ENCODE results near the gene PILRB. TPM values are rescaled to one million over a fixed set of nuclear protein-coding genes. Genes with fewer than 3 reads are reported as not detected.

The PILRB gene
- total RNA-seq, 1 experiment from 2014 or later: 60.2 TPM

- ChIA-PET POLR2A (no interaction called here), RAD21 (ENCODE audit: low non-redundant PET in 1 of 2, low total read pairs in 2 of 2, uncharacterized antibody in 2 of 2, unreplicated experiment in 2 of 2) (no interaction called here), CTCF (no interaction called here)
- Histone ChIP-seq H3K36me3 (ENCODE audit: control insufficient read depth in 1 of 2, insufficient read depth in 2 of 2, low read length in 2 of 2) (0 out of 4 replicates have a peak, but pooled peaks cover 0 to 2% of the 10 kb centered on the region in 2 experiments), H3K9me2 (ENCODE audit: insufficient read depth) (no peaks in the 10 kb centered on the region), H3K79me2 (ENCODE audit: insufficient read depth, low read length) (no peaks in the 10 kb centered on the region), H2AFZ (ENCODE audit: low read depth, low read length, poor library complexity, severe bottlenecking) (no peak overlapping the region), H3K4me3 (replicated peaks in 1 of 2; ENCODE audit: low read depth in 1 of 2, low read length in 2 of 2) (no peak overlapping the region), H3K27ac (ENCODE audit: low read depth, low read length) (no peak overlapping the region), H3K9me3 (ENCODE audit: control insufficient read depth in 1 of 2, insufficient read depth in 1 of 2, low read depth in 1 of 2, low read length in 2 of 2) (no peaks in the 10 kb centered on the region), H3K4me2 (ENCODE audit: low read length) (no peak overlapping the region), H3K4me1 (ENCODE audit: control insufficient read depth in 1 of 2, insufficient read depth in 2 of 2, low read length in 2 of 2) (no peaks in the 10 kb centered on the region), H4K20me1 (ENCODE audit: insufficient read depth) (no peaks in the 10 kb centered on the region), H3K27me3 (ENCODE audit: insufficient read depth, low read length) (no peaks in the 10 kb centered on the region), H3K9ac (ENCODE audit: low read length) (no peak overlapping the region)
- DNase-seq (ENCODE audit: low read depth, low spot score): no peak
- no peak for ATAC-seq
- TF ChIP-seq POLR2AphosphoS5 (IDR thresholded peaks at IDR 0.05; ENCODE audit: low read depth, low read length) (no peak), EZH2phosphoT487 (IDR thresholded peaks at IDR 0.05; ENCODE audit: borderline replicate concordance) (no peak), JUND (IDR thresholded peaks at IDR 0.05) (no peak)
- intact Hi-C loops (cut with micrococcal nuclease): no loop called here
- no TSS peak for BruUV-seq (replicated peaks)
Measured at GRCh38 chr7:100371561-100372171, 13.7 kb downstream of the PILRB start.

GRCh38 chr7:100372256-100372655 lies 14.3 kb downstream of the PILRB start:
- ChIA-PET POLR2A (no interaction called here), RAD21 (ENCODE audit: low non-redundant PET in 1 of 2, low total read pairs in 2 of 2, uncharacterized antibody in 2 of 2, unreplicated experiment in 2 of 2) (no interaction called here), CTCF (no interaction called here)
- ATAC-seq: no peak
- no peak overlapping the region for H3K27ac ChIP-seq (ENCODE audit: low read depth, low read length)
- no peak overlapping the region for H3K9ac ChIP-seq (ENCODE audit: low read length)
- H4K20me1 ChIP-seq (ENCODE audit: insufficient read depth): no peaks in the 10 kb centered on the region
- no peaks in the 10 kb centered on the region for H3K9me3 ChIP-seq (ENCODE audit: control insufficient read depth in 1 of 2, insufficient read depth in 1 of 2, low read depth in 1 of 2, low read length in 2 of 2)
- no peak overlapping the region for H2AFZ ChIP-seq (ENCODE audit: low read depth, low read length, poor library complexity, severe bottlenecking)
- intact Hi-C loops (cut with micrococcal nuclease): no loop called here
- no peaks in the 10 kb centered on the region for H3K4me1 ChIP-seq (ENCODE audit: control insufficient read depth in 1 of 2, insufficient read depth in 2 of 2, low read length in 2 of 2)
- no peak overlapping the region for H3K4me2 ChIP-seq (ENCODE audit: low read length)
- no peaks in the 10 kb centered on the region for H3K27me3 ChIP-seq (ENCODE audit: insufficient read depth, low read length)
- H3K9me2 ChIP-seq (ENCODE audit: insufficient read depth): no peaks in the 10 kb centered on the region
- BruUV-seq (replicated peaks): no TSS peak
- no peaks in the 10 kb centered on the region for H3K79me2 ChIP-seq (ENCODE audit: insufficient read depth, low read length)
- no peak overlapping the region for H3K4me3 ChIP-seq (replicated peaks in 1 of 2; ENCODE audit: low read depth in 1 of 2, low read length in 2 of 2)
- DNase-seq (ENCODE audit: low read depth, low spot score): no peak
- H3K36me3 ChIP-seq (ENCODE audit: control insufficient read depth in 1 of 2, insufficient read depth in 2 of 2, low read length in 2 of 2): 0 out of 4 replicates have a peak, but pooled peaks cover 0 to 2% of the 10 kb centered on the region in 2 experiments
- no peak for TF ChIP-seq CBX3 (IDR thresholded peaks at IDR 0.05; ENCODE audit: low read depth)
- TF ChIP-seq MAX (IDR thresholded peaks at IDR 0.05): no peak
- TF ChIP-seq ATF3 (IDR thresholded peaks at IDR 0.05): no peak
- TF ChIP-seq YY1 (IDR thresholded peaks at IDR 0.05; ENCODE audit: extremely low read depth, insufficient replicate concordance, low read depth, low read length): no peak
- no peak for TF ChIP-seq ZNF274 (IDR thresholded peaks at IDR 0.05; ENCODE audit: low read depth, low read length)
- TF ChIP-seq POLR2AphosphoS5 (IDR thresholded peaks at IDR 0.05; ENCODE audit: low read depth, low read length): no peak
- TF ChIP-seq JUND (IDR thresholded peaks at IDR 0.05): no peak
- no peak for TF ChIP-seq TCF7L2 (IDR thresholded peaks at IDR 0.05; ENCODE audit: borderline replicate concordance, extremely low read depth, insufficient read depth, insufficient read length)
- no peak for TF ChIP-seq EGR1 (IDR thresholded peaks at IDR 0.05; ENCODE audit: low read depth)
- TF ChIP-seq SRF (IDR thresholded peaks at IDR 0.05; ENCODE audit: low read depth): no peak
- TF ChIP-seq CTCF (IDR thresholded peaks at IDR 0.05 in 2 of 3, conservative IDR thresholded peaks at IDR 0.05 in 1 of 3; ENCODE audit: borderline replicate concordance in 1 of 3, insufficient read depth in 1 of 3, low read depth in 2 of 3, low read length in 2 of 3): no peak
- TF ChIP-seq ZFX (IDR thresholded peaks at IDR 0.05): no peak
- TF ChIP-seq POLR2A (IDR thresholded peaks at IDR 0.05; ENCODE audit: borderline replicate concordance, extremely low read depth, insufficient read depth, insufficient read length): no peak
- no peak for TF ChIP-seq RAD21 (IDR thresholded peaks at IDR 0.05; ENCODE audit: low read depth)
- no peak for TF ChIP-seq ZBTB33 (IDR thresholded peaks at IDR 0.05; ENCODE audit: extremely low read depth, insufficient replicate concordance, low read length)
- TF ChIP-seq ELF1 (IDR thresholded peaks at IDR 0.05; ENCODE audit: borderline replicate concordance, low read depth): no peak
